Activated T-helper 1 cell treated with anti-CD3 and anti-CD28 coated beads, Interleukin-12 subunit alpha, Interleukin-12 subunit beta, Interleukin-2, Interleukin-4 antibody, amounts not matched to agents 30 ng/mL and 10 ng/mL and 1 ng/mL, durations not matched to agents 14 hours and 24 hours and 36 hours (primary cell): ENCODE results near the gene MMD. TPM values are rescaled to one million over a fixed set of nuclear protein-coding genes. Genes with fewer than 3 reads are reported as not detected.
"Not testable (repeated sequence)": the region's sequence is repeated elsewhere in the genome, so short reads cannot be mapped to it uniquely, and the experiment has no call there.

ENCODE experiments used
- DNase-seq: peaks from one replicate; pipeline ENCODE4 v3.0.0; 2021; ENCODE audit warnings: low spot score
- H3K27ac Mint-ChIP-seq: one replicate; pipeline ENCODE4 v1.8.0; 2021; ENCODE audit warnings: mild to moderate bottlenecking, mixed read lengths
- H3K27me3 Mint-ChIP-seq: one replicate; pipeline ENCODE4 v1.8.0; 2022; ENCODE audit warnings: mild to moderate bottlenecking, moderate library complexity, mixed read lengths; ENCODE audit not compliant: insufficient read depth
- H3K36me3 Mint-ChIP-seq: one replicate; pipeline ENCODE4 v1.8.0; 2021; ENCODE audit warnings: low read depth, mixed read lengths
- H3K4me1 Mint-ChIP-seq: one replicate; pipeline ENCODE4 v1.8.0; 2021; ENCODE audit warnings: low read depth, mixed read lengths
- H3K4me3 Mint-ChIP-seq: one replicate; pipeline ENCODE4 v1.8.0; 2021; ENCODE audit warnings: mild to moderate bottlenecking, moderate library complexity, mixed read lengths
- H3K9me3 Mint-ChIP-seq: one replicate; pipeline ENCODE4 v1.8.0; 2021; ENCODE audit warnings: mixed read lengths
- intact Hi-C: fragments of 100-400 bp; cut with micrococcal nuclease; formaldehyde crosslinking; loops from one replicate; pipeline ENCODE4 v1.15.1; 2024
- total RNA-seq: library from RNA; stranded (reverse); gene quantifications from 2 replicates; pipeline ENCODE4 v1.2.3, GENCODE V29; 2022

Gene MMD
- total RNA-seq, 1 donor from 2014 or later = 24.6 TPM

DNA sequence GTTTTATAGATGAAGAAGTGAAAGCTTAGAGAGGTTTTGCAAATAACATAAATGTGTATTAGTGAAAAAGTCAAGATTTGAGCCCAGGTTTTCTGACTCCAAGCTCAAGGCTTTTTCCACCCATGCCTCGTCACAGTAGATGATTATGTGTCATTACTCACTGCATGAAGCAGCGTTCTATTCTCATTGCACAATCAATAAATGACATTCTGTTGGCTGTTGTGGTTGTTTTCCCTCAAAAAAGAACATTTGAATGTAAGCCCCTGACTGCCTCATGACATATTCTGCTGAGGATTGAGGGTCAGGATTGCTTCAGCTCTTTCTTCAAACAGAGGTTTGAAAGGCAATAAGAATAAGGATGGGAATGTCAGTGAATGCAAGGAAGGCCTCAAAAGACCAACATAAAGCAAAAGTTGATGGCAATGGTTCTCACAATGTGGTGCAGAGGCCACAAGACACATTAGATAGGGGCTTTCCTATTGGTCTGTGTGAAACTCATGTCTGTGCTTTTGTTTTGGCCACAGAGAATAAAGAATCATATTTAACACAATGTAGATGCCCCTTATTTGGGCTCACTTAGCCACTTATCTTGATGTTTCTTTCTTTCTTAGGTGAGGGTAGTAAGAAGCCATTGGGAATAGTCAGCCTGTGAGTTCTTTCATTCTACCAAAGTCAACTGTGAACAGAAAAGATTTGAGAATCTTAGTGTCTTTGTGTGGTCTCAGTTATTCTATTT is 5.4 kb upstream of the MMD start:
- DNase-seq = no peak
- Mint-ChIP-seq H3K4me1 (peaks cover 10% of the 10 kb centered on the region), H3K9me3 (no peaks in the 10 kb centered on the region), H3K4me3 (no peak overlapping the region), H3K27me3 (peaks cover 24% of the 10 kb centered on the region), H3K36me3 (no peaks in the 10 kb centered on the region), H3K27ac (no peak overlapping the region)
- intact Hi-C loops = no loop called here

DNA sequence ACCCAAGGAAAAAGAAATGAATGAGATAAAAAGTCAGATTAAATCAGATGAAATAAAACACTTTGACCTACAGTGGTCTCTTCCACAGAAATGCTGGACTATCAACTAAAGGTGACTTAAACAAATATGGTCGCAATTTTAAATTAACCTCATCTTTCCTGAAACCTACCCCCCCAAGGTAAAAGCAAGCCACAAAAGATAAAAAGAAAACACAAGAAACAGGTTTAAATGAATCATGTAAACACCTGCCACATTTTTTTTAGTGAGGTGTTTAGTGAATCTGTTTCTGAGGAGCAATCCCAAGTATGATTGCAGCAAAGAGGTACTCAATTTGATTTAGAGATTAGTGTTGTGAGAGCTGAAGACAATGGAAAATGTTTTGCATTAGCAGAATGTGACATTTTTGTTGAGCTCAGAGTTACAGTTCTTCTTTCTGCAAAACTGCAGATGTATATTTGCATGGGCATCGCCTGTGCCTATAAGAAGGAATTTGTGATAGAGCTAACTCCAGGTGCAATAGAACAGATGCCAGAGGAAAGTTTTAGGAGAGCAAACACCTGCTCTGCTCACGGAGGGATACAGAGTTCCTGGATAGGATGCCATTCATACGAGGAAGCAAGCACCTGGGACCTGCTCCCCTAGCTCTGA is 3.4 kb upstream of the MMD start:
- Mint-ChIP-seq H3K27me3 (peaks cover 24% of the 10 kb centered on the region), H3K4me1 (peaks cover 16% of the 10 kb centered on the region), H3K36me3 (no peaks in the 10 kb centered on the region), H3K27ac (no peak overlapping the region), H3K9me3 (no peaks in the 10 kb centered on the region), H3K4me3 (no peak overlapping the region)
- DNase-seq = no peak
- intact Hi-C loops = loop anchor here (5.0 kb wide), 3 partner anchors 87 to 1407 kb away; partner anchors contain the start of genes C17orf67, DGKE and SMIM36

DNA sequence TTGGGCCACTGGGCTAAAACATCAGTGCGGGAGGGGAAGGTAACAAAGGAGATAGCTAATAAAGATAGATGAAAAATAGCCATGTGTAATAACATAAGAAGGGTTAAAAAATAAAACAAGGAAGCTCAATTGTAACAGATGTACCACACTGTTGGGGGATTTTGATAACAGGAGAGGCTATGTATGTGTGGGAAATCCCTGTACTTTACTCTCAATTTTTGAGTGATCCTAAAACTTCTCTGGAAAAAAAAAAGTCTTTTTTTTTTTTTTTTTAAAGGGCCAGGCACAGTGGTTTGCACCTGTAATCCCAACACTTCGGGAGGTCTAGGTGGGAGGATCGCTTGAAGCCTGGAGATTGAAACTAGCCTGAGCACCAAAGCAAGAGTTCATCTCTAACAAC is 1.9 kb upstream of the MMD start:
- intact Hi-C loops = loop anchor here (2.0 to 5.0 kb wide), 5 partner anchors 39 to 1409 kb away; partner anchors contain the start of genes C17orf67, DGKE, HLF and SMIM36
- Mint-ChIP-seq H3K36me3 (peaks cover 9% of the 10 kb centered on the region), H3K4me3 (no peak overlapping the region), H3K9me3 (no peaks in the 10 kb centered on the region), H3K4me1 (peaks cover 31% of the 10 kb centered on the region), H3K27ac (peak overlapping the region; percentile 42), H3K27me3 (peaks cover 24% of the 10 kb centered on the region)
- DNase-seq = no peak

DNA sequence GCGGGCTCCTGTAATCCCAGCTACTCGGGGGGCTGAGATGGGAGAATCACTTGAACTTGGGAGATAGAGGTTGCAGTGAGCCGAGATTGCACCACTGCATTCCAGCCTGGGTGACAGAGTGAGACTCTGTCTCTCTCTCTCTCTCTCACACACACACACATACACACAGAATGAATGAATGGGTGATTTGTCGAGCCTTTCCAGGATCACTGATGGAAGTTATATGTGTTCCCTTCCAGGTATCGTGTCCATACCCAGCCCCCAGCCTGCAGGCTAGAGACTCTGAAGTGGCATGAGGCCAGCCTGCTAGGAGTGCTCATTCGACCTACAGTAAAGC is 1.2 kb upstream of the MMD start:
- not testable (repeated sequence) for H3K27ac Mint-ChIP-seq, H3K9me3 Mint-ChIP-seq, DNase-seq
- Mint-ChIP-seq H3K36me3 (peaks cover 15% of the 10 kb centered on the region), H3K4me1 (peaks cover 38% of the 10 kb centered on the region), H3K27me3 (peaks cover 24% of the 10 kb centered on the region), H3K4me3 (peak overlapping the region; percentile 5)
- intact Hi-C loops = loop anchor here (1.0 to 5.0 kb wide), 7 partner anchors 10 to 1410 kb away; partner anchors contain the start of genes C17orf67, COX11, DGKE and HLF

DNA sequence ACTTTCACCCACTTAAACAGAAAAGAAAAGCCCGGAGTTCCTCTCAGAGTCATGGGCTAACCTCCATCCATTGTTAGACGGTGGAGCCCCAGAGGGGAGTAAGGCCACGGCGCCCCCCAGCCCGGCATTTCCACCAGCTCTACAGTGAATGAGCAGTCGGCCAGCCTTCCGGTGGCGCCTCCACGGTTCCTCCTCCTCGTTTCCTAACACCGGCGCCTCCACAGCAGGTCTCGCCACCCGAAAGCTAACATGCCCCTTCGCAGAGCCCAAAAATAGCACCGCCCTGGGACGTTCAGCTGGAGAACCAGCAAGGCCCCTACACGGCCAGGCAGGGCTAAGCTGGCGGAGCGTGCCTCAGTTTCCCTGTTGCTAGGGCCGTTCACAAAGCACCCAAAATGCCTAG is 858 bp downstream of the MMD start:
- H3K27me3 Mint-ChIP-seq = peaks cover 19% of the 10 kb centered on the region
- DNase-seq = peak; percentile 39
- H3K36me3 Mint-ChIP-seq = peaks cover 17% of the 10 kb centered on the region
- H3K4me3 Mint-ChIP-seq = peak overlapping the region; percentile 93
- intact Hi-C loops = loop anchor here (1.0 to 5.0 kb wide), 5 partner anchors 76 to 1412 kb away; partner anchors contain the start of genes C17orf67, DGKE and SMIM36
- H3K27ac Mint-ChIP-seq = peak overlapping the region; percentile 93
- H3K4me1 Mint-ChIP-seq = peaks cover 56% of the 10 kb centered on the region
- no peaks in the 10 kb centered on the region for H3K9me3 Mint-ChIP-seq

DNA sequence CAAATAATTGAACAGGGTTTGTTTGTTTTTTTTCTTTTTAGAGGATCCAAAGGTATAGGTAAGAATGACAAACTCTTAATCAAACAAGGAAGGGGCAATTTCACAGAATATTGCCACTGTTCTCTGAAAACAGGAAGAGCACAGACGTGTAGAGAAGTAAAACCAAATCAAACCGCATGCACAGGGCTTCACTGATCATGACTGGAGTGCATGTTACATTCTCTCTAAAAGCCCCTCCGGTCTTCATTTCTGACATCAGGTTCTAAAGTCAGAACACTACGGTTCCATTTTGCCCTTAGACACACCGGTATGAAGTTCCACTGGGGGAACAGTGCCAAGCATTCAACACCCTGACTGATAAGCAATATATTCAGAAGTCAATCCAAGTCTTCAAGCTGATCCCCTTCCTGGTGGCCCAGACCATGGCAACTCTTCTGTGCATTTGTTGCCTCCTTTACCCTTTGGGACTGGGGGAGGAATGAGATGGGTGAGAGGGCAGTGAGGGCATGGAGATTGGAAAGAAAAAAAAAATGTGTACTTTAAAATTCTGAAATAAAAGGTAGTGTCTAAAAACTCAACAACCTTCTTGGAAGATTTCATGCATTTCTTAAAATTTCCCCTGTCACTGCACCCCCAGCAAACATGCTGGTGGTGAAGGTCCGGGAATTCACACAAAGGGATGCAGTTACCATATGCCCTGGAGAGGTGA is 1.4 kb downstream of the MMD start:
- peak; percentile 42 for DNase-seq
- peak overlapping the region; percentile 93 for H3K4me3 Mint-ChIP-seq
- H3K27me3 Mint-ChIP-seq = peaks cover 16% of the 10 kb centered on the region
- H3K36me3 Mint-ChIP-seq = peaks cover 17% of the 10 kb centered on the region
- peak overlapping the region; percentile 93 for H3K27ac Mint-ChIP-seq
- intact Hi-C loops = loop anchor here (1.0 to 5.0 kb wide), 5 partner anchors 75 to 1412 kb away; partner anchors contain the start of genes C17orf67, DGKE and SMIM36
- no peaks in the 10 kb centered on the region for H3K9me3 Mint-ChIP-seq
- peaks cover 58% of the 10 kb centered on the region for H3K4me1 Mint-ChIP-seq

DNA sequence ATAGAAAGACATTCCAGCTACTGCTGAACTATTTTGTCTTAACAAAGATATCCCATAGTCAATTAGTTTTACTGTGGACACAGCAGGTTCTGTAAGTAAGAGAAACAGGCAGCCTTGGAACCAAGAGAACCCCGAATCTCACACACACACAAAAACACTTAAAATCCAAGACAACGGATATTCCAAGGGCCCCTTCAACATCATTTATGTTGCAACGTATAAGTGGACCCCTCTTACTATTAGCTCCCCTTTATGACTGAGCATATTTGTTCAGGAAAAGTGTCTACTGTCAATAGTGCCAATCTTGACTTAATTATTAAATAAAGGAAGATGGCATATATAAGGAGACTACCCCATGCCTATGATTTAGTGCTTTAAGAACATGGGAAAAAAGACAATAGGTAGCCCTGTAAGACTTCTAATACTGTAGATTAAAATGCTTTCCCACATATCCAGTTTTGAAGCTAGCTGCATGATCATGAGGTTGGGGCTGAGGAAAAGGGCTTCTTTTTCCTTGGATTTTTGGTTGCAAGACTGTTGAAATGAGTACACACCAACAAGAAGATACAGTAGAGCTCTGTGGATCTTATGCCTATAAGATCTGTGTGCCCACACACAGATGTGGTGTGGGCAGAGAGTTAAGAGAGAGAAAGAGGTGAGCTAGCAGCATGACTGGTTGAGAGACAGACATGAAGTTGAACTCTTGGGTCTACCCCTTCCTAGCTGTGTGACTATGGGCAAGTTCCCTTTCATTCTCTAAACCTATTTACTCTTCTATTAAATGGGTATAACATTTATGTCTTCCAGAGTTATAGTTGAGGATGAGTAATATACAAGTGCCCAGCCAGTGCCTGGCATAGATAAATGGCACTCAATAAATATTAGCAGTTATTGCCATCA is 3.0 kb downstream of the MMD start:
- Mint-ChIP-seq H3K27ac (no peak overlapping the region), H3K27me3 (peaks cover 3% of the 10 kb centered on the region), H3K4me1 (peaks cover 67% of the 10 kb centered on the region), H3K9me3 (no peaks in the 10 kb centered on the region), H3K36me3 (peaks cover 28% of the 10 kb centered on the region), H3K4me3 (peak overlapping the region; percentile 93)
- no peak for DNase-seq
- intact Hi-C loops = no loop called here

DNA sequence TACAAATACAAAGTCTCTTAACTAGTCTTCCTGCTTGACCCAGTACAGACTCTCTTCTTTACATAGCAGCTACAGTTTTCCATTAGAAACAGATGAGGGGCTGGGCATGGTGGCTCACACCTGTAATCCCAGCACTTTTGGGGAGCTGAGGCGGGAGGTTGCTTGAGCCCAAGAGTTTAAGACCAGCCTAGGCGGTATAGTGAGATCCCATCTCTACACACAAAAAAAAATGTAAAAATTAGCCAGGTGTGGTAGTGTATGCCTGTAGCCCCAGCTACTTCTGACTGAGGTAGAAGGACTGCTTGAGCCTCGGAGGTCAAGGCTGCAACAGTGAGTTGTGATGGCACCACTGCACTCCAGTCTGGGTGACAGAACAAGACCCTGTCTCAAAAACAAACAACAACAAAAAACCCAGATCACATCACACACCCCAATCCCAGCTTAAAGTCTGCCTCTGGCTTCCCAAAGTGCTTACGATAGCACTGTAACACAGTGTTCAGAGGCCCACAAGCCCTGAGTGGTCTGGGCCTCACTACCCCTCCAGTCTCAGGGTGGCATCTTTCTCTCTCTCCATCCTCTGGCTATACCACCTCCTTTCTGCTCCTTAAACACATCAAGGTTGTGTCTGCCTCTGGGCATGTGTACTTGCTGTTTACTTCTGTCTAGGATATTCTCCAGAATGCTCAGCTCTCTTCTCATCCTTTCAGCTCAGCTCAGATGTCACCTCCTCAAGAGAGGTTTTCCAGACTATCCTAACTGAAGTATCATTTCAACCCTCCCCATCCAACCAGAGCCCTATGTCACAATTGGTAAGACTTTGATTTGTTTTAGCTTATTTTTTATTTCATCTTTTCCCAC is 4.0 kb downstream of the MMD start:
- H3K27ac Mint-ChIP-seq = no peak overlapping the region
- peaks cover 35% of the 10 kb centered on the region for H3K36me3 Mint-ChIP-seq
- peaks cover 68% of the 10 kb centered on the region for H3K4me1 Mint-ChIP-seq
- no peak for DNase-seq
- H3K9me3 Mint-ChIP-seq = no peaks in the 10 kb centered on the region
- peak overlapping the region; percentile 12 for H3K4me3 Mint-ChIP-seq
- H3K27me3 Mint-ChIP-seq = no peaks in the 10 kb centered on the region
- intact Hi-C loops = no loop called here

DNA sequence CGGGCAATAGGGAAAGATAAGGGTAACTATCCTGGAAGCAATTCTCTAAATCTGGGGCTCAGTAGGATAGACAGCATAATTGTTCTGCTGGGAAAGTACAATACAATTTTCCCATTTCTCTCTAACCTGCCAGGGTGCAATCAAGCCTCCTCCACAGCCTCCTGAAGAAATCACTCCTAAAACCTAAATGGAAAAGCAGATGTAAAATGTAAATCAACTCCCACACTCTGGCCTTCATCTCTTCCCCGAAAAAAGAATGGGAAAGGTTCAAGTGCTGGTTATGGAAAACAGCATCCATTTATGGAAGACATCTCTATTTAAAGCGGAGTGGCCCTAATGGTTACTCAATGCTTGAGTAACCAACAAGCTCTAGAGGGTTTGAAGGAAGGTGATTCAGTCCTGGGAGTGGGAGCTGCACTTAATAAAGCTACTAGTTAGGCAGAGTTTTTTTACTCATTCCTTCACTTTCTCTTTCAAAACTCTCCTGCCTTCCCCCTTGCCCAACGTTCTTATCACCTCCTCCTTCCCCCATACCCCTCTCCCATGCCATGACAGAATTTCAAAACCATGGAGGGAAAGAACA is 5.1 kb downstream of the MMD start:
- intact Hi-C loops = no loop called here
- Mint-ChIP-seq H3K27ac (no peak overlapping the region), H3K4me3 (no peak overlapping the region), H3K27me3 (no peaks in the 10 kb centered on the region), H3K4me1 (peaks cover 64% of the 10 kb centered on the region), H3K36me3 (peaks cover 41% of the 10 kb centered on the region), H3K9me3 (no peaks in the 10 kb centered on the region)
- no peak for DNase-seq

DNA sequence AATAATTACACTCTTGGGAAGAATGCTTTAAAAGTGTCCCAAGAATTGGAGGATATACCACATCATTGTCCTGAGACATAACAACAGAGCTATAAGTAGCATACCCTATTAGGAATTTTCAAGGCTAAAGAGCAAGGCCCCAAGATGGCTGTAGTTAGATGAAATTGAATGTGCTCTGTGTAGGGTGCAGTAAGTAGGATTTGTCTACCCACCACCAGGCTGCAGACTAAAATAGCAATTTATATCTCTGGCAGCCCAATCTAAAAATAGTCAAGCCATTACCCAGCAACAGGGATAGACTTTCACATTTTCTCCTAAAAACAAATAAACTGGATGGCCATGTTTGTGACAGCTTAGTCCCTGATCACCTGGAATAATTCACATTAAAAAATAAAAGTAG is 5.6 kb downstream of the MMD start:
- Mint-ChIP-seq H3K4me1 (peaks cover 64% of the 10 kb centered on the region), H3K36me3 (peaks cover 44% of the 10 kb centered on the region), H3K9me3 (no peaks in the 10 kb centered on the region), H3K4me3 (no peak overlapping the region), H3K27ac (no peak overlapping the region), H3K27me3 (no peaks in the 10 kb centered on the region)
- intact Hi-C loops = no loop called here
- DNase-seq = no peak

DNA sequence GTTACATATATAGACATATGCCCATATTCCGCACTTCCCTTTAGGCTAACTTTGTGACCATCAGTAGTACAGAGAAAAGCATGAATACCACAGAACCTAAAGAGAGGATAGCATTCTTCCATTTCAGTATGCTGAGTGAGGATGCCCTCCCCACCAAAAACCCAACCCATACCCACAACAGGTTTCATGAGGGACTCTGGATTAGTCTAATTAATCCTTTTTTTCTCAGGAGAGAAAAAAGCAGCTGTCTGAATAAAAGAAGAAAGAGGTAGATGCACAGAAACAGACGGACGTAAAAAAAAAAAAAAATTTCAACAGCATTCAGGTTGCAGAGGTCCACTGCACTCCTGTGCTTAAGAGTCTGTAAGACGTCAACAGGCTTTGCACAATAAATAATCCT is 6.7 kb downstream of the MMD start:
- H3K27me3 Mint-ChIP-seq = no peaks in the 10 kb centered on the region
- H3K4me1 Mint-ChIP-seq = peaks cover 58% of the 10 kb centered on the region
- H3K9me3 Mint-ChIP-seq = no peaks in the 10 kb centered on the region
- no peak for DNase-seq
- peaks cover 48% of the 10 kb centered on the region for H3K36me3 Mint-ChIP-seq
- intact Hi-C loops = no loop called here
- H3K4me3 Mint-ChIP-seq = no peak overlapping the region
- no peak overlapping the region for H3K27ac Mint-ChIP-seq
